HuH-7.5 (cell line): ENCODE results near the gene TBRG4.
"Not testable (repeated sequence)": the region's sequence is repeated elsewhere in the genome, so short reads cannot be mapped to it uniquely, and the experiment has no call there.

Source experiments
- DNase-seq: peaks from one replicate; pipeline ENCODE4 v3.0.0; 2011; ENCODE audit warnings: low spot score

Gene TBRG4

DNA sequence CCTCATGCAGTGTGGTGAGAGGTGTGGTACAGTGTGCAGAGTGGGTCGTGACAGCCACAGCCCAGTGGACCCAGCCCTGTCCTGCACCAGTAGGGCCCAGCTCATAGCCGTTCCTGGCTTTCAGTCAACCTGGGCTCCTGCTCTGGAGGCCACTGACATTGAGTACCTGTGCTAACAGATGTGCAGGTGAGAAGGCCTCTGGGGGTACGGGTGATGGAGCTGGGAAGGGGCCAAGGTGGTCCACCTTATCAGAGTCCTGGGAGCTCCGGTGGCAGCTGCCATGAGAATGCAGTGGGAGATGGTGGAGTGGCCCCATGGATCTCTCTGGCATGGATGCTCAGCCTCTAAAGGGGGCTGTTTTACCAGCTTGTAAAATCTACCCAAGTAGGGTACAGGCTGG is 6.1 kb upstream of the TBRG4 start:
- DNase-seq: no peak

DNA sequence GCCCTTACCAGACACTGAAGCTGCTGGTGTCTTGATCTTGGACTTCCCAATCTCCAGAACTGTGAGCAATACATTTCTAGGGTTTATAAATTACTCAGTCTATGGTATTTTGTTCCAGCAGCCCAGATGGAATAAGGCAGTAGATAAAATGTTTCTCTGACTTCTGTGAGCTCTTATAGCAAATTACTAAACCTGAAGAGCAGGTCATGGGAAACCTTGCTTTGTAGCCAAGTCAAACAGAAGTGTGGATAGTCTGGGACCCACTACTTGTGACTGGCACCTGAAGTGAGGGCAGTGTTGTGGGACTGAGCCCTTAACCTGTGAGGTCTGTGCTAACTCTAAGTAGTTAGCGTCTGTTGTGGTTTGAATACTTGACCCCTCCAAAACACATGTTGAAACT is 4.6 kb upstream of the TBRG4 start:
- no peak for DNase-seq

DNA sequence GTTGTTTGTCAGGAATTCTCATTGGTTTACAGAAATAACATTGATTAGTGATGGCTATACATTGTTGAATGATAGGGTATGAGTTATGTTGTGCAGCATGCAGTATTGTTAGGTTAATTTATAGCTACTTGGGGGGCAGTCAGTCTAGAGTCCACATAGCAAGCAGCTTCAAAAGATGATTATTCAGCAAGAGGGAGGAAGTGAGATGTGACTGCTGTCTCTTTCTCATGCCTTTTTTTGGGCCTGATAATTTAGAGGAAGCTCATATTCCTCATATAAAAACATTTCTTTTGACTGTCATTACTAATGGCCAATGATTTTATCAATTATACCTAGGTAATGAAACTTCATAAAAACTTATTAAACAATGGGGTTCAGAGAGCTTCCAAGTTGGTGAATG is 3.4 kb upstream of the TBRG4 start:
- no peak for DNase-seq

DNA sequence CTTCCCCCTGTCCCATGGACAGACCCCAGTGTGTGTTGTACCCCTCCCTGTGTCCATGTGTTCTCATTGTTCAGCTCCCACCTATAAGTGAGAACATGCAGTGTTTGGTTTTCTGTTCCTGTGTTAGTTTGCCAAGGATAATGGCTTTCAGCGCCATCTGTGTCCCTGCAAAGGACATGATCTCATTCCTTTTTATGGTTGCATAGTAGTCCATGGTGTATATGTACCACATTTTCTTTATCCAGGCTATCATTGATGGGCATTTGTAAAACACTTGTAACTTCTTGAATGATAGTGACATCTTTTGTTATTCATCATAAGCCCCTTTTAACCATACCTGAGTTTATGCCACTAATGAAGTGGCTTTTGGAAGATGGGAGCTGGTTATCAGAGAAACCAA is 2.8 kb upstream of the TBRG4 start:
- DNase-seq: not testable (repeated sequence)

DNA sequence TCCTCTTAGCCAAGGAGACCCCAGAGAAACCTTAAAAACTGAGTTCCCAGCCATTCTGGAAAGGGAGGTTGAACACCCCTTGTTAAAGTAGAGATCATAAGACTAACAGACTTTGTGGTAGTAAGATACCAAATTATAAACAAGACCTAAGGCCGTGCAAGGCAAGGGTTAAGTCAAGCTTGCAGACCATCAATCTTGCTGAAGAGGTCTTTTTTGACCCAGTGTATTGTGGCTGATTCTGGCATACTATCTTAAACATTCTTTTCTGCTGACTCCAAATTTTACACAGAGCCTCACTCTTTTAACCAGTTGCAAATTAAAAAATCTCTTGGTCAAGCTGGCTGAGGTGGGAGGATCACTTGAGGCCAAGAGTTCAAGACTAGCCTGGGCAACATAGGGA is 1.2 kb upstream of the TBRG4 start:
- no peak for DNase-seq

DNA sequence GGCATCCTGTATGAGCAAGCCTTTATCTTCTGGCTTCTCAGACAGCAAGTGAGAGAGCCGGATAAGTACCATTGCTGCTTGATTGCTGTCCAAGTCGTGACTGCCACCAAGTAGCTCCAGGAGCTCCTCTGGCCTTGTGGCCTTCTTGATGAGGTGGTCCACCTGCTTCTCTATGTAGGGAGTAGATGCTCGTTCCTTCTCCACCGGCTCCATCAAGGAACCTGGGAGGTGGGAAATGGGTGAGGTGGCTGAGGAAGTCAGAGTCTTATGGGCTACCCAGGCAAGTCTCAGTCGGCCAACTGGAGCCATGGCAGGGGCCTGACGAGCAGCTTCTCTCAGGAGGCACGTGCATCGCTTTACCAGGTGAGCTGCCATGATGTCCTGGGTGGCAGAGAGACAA is 2.6 kb downstream of the TBRG4 start:
- DNase-seq: no peak

DNA sequence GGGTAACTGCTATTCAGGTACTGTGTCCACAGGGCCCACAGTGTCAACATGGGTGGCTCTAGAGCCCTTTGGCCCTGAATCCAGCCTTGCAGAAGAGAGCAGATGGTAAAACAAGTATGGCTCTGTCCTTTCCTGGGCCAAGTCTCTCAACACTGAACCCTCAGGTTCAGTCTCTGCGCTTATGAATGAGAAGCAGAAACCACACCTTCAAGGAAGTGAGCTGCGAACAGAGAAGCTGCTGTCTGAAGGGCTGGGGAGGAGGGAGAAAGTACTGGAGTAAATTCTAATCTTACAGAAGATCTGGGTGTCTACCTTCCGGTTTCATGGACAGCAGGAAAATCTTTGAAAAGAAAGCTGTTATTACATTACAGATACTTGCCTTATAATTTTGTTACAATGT is 4.1 kb downstream of the TBRG4 start:
- no peak for DNase-seq

DNA sequence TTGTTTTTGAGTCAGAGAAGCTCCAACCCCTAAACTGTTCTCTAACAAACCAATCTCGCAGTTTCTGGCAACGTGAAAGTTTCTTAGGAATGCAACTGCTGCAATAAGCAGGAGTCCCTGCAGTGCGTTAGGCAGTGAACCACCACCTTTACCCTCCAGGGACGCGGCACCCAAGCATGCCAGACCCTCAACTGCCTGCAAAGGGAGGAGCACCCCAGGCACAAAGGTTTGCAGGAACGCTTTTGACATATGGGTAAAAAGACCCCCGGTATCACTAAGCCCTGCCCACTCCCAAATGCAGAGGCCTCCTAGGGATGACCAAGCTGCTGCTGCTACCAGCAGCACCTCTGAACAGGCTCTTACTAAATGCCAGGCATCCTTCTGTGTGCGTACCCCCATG is 4.7 kb downstream of the TBRG4 start:
- no peak for DNase-seq

DNA sequence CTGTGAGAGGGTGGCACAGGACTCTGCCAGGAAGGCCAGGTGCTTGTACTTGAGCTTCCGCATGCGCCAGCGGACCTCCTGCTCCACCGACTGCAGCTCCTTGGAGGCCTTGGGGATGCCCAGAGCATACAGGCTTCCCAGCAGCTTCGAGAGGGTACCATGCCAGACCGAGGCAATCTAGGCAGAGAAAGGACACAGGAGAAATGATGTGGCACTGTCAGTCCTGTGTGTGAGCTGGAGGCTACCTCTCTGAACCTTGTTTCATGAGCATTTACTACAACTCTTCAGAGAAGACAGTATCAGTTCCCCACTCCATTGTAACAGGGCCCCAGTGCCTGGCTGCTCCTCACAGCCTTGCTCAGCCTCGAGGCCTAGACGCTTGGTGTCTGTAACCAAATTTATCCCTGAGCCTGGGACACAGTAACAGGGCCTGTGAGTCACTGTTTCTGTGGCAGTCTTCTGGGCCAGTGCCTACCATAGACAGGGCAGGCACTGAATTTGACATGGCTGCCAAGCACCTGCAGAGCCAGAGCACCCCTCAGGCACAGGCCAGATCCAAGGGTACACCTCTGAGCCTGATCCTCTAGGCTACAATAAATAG is 5.8 kb downstream of the TBRG4 start:
- no peak for DNase-seq

DNA sequence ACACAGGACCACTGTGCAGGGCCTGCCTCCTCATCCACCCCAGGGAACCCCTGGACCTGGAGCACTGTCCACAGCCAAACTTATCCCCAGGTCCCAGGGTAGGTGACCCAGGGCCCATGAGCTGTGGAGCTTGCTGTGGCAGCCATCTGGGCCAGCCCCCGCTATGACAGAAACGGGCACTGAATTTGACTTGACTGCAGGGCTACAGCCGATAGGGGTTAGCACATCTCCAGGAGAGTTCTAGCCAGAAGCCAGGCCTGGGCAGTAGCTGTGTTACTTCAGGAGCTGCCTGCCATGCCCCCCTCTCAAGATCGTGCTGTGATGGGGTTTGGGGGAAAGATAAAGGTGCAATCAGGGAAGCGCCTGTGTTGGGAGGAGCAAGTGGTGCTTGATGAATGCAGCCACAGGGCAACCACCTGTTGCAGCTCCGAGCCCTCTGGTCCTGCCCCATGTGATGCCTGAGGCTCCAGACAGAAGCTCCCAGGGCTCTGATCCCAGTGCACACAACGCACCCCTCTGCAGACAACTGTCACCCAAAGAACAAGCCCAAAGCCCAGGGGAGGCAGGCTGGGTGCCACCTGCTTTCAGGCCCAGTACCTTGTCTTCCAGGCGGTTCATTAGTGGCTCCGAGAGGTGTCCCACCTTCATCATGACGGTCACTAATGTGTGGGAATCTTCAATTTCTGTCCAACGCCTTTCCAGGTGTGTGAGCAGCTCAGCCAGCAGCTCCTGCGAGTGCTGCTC is 6.5 kb downstream of the TBRG4 start:
- DNase-seq: no peak

DNA sequence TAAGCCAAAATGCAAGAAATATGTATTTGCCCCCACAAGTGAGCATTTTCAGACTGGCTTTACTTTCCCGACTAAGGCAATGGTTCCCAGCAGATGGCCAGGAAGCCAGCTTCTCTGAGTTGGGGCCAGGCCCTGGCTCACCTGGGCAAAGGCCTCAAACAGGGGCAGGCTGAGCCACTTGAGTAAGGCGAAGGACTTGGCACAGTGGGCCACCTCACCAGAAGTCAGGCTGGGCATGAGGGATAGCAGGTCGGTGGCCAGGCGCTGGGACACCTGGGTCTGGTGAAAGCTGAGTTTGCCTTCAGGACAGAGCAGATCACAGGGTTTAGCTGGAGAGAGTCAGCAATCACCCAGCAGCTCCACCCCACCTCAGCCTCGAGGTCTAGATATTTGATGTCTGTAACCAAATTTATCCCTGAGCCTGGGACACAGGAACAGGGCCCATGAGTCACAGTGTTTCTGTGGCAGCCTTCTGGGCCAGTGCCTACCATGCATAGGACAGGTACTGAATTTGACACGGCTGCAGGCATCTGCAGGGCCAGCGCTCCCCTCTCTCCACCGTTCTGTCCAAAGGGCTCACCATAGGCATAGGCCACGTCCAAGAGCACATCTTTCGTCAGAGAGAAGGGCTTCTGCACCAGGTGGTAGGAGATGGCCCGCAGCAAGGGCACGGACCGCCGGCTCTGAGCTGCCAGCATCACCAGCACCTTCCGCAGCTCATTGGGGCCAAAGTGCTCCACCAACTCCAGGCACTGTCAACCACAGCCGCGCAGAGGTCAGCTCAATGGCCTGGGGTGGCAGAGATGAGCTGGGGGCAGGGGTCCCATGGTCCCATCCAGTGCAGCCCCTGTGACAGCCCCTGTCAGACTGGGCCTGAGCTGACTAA is 7.3 kb downstream of the TBRG4 start:
- no peak for DNase-seq

DNA sequence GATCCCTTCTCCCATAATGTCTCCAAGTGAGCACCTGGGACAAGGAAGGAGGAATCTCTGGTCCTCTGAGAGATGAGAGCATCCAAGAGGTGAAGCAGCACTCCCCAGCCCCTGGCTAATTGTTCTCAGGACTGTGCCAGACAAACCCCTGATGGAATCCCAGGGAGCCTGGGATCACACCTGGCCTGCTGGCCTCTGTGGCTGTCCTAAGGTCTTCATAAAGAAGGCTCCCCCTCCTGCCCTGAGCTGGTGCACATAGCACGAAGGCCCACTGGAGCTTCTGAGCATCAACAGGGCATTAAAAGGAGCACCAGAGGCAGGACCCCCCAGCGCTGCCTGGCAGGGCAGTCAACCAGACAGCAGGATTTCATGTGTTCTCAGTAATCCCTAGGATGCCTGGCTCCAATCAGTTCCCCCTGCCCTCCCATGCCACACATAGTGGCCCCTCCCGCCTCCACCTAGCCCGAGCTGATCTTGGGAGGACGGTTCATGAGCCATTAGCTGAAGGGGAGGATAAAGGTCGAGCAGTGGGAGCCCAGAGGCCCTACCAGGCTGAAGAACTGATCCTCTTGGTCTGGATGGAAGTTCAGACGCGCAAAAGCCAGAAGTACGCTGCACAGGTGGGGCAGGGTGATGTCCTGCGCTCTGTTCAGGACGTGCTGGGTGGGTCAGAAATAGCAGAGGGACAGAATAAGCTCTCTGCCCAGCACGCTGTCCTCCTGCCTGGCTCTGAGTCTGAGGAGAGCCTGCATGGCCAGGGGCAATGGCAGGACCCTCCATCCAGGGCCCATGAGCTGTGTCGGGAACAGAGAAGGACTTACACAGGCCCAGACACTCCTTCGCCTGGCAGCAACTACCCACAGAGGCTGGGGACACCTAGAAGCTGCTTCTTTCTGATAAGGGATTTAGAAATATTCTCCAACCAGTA is 8.4 kb downstream of the TBRG4 start:
- DNase-seq: no peak

DNA sequence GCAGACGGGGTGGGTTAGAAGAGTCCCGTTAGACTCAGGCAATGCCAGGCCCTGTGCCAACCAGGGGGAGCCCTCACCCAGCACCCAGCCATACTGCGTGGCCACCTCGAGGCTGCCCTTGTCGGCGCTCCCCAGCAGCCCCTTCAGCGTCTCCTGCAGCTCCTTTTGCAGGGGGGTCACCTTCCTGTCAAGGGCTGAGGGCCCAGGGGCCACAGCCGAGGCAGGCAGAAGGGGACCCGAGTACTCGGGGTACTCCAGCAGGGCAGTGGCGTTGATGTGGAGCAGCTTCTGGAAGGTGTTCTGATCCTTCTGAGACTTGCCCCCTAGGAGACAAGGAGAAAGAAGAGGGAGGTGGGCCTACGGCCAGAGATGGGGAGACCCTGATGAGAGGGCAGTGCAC is 9.7 kb downstream of the TBRG4 start:
- no peak for DNase-seq

DNA sequence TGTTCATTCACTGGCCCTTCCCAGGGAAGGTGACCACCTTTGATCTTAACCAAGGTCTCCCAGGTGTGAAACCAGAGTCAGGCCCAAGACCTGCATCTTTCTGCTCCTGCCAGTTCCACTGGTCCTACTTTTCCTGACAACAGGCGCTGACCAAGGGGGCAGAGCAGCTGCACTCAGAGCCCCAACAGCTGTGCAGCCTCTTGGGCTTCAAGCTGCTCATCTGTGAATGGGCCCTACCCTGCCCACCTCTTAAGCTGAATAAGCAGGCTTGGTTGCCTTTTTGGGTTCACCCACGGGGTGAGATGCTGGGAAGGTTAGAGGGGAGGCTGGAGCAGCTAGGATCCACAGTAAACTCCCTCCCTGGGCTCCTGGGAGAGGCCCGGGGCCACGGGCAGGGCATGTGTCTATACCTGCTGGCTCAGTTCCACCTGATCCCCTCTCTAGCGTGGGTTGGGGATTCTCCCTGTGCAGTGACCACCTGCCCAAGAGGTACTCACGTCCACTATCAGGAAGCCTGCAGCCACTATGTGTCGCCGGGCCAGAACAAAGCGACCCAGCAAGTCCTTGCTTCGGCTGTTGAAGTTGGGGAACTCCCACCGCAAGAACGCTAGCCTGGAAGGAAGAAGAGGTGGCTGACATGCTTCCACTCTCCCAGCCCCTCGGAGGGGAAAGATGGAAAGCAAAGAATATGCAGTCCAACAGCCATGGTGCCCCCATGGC is 10.6 kb downstream of the TBRG4 start:
- DNase-seq: no peak

DNA sequence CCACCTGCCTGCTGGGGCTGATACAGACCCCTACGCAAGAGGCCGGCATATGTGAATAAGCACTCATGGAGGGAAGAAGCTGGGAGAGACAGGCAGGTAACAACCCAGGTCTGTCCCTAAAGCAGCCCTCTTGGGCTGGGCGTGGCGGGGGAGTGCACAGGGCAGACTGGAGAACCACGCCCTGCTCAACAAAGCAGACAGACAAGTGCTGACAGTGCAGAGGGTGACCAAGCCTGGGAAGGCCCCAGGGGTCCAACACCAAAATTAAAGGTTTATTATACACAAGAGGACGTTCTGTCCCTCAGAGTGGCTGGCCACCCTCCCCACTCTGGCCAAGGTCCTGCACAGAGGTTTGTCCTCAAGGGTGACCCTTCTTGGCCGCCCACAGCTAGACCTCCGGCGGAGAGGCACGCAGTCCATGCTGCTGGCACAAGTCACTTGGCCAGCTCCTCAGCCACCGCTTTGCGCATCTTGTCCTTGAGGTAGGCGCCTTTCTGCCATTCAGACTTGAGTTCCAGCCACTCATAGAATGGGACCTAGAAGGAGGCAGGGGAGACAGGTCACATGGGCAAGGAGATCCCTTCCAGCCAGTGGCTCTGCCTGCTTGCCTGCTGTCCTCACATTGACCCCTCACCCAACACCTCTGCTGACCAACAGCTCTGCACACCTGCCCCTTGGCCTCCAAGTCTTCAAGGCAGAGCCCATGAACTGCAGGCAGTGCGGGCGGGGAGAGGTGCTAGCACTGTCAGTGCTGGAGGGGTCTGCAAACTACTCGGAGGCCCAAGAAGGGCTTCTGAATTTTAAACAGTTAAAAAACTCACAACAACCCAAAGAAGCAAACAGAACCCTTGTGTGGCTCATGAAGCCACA is 11.4 kb downstream of the TBRG4 start:
- no peak for DNase-seq

DNA sequence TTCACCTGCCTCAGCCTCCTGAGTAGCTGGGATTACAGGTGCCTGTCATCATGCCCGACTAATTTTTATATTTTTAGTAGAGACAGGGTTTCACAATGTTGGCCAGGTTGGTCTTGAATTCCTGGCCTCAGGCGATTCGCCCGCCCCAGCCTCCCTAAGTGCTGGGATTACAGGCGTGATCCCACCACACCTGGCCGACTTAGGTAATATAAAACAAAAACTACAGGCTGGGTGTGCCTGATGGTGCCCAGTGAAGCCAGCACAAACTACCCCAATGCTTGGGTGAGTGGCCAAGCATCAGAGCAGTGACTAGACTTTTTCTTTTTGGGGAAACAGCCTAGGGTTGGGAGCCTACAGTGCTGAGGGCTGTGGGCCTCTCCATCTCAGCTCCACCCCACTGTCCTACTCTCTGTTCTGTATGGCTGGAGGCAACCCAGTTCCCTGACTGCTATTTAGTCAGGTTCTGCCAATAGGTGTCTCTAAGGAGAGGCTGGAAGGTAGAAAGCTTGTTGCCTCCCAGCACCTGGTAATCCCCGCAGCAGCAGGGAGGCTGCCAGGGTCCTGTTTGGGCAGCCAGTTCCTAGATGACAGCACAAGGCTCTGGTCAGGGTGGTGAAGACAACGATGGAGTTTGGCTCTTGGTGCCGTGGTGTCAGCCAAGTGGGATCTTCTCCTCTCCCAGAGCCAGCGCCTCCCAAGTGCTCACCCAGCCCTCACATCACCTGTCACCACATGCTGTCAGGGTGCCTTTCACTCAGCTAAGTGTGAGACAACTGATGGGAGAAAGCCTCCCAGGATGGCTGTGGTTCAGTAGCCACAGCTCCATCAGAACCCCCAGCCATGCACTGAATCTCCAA is 12.3 kb downstream of the TBRG4 start:
- no peak for DNase-seq

DNA sequence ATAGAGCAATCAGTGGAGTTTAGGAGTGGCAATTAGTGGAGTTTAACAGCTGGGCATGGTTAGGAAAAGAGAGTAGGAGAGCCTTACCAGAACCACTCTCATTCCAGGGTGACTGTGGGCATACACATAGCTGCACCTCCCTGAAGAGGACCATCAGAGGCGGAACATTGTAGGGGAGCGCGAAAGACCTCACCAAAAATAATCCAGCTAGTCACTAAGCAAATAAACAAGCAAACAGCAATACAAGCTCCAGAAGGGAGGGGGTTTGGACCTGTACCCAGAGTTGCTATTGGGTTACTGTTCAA is 18.6 kb downstream of the TBRG4 start:
- DNase-seq: no peak

DNA sequence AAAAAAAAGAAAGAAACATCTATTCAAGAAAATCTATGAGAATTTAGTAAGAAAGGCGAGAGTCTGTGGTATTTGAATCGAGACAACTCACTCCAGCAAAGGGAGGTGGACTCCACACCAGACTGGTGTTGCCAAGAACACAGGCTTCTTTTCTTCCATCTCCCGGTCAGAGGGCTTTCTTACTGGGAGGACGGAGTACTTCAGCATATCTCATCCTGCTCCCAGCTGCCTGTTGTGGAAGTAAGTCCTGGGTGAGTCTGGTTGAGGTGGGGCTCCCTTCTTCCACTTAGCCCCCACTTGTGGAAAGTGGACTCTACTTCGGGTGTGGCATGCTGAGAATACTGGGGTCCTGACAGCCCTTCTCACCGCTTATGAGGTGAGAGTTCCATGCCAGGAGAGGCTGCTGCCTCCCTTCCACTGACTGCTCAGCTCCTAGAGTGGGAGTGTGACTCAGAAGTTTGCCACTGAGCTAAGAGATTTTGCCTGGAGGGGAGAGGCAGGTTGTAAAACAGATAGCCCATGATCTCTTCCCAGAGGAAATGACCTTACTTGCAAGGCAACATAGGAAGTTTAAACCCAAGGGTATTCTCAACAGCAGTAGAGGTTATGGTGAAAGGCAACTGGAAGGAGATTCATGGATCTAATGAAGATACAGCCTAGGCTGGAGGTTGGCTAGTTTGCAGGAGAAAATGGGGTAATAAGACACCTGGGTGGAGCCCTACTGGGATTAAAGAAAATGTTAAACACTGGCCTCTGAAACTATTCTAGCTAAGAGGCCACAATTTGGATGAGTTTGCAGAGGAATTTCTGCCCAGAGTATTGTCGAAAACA is 19.2 kb downstream of the TBRG4 start:
- no peak for DNase-seq
